Measurements from ENCODE around the gene PIGN.

PIGN gene

GRCh38 chr18:62186774-62187542 is at the start of gene PIGN, which contains the start of gene RELCH:
PIGN (minus strand) TSS chr18:62187056; CDS start chr18:62161353, 25,703 bp downstream.
RELCH (plus strand) TSS chr18:62187255; CDS start chr18:62187506, 251 bp downstream.
- DNase-seq (ENCODE audit: low spot score), result peak; percentile 98

- DNase-seq (ENCODE audit: low spot score), result no peak
Measured at GRCh38 chr18:62236252-62236651, 49.4 kb upstream of the PIGN start.

GRCh38 chr18:62226047-62226446 is 39.2 kb upstream of the PIGN start:
- DNase-seq (ENCODE audit: low spot score), result no peak

- no peak for DNase-seq (ENCODE audit: low spot score)
Measured at GRCh38 chr18:62224229-62224628, 37.4 kb upstream of the PIGN start.

- DNase-seq (ENCODE audit: low spot score), result no peak
Measured at GRCh38 chr18:62214790-62215189, 27.9 kb upstream of the PIGN start.

- no peak for DNase-seq (ENCODE audit: low spot score)
Measured at GRCh38 chr18:62211325-62211828, 24.5 kb upstream of the PIGN start.

- no peak for DNase-seq (ENCODE audit: low spot score)
Measured at GRCh38 chr18:62210138-62210537, 23.3 kb upstream of the PIGN start.

GRCh38 chr18:62209046-62209445 is 22.2 kb upstream of the PIGN start:
- DNase-seq (ENCODE audit: low spot score), result no peak

- no peak for DNase-seq (ENCODE audit: low spot score)
Measured at GRCh38 chr18:62206593-62206992, 19.7 kb upstream of the PIGN start.

GRCh38 chr18:62205824-62206223 is 19.0 kb upstream of the PIGN start:
- DNase-seq (ENCODE audit: low spot score), result no peak

GRCh38 chr18:62201870-62202269 is 15.0 kb upstream of the PIGN start:
- DNase-seq (ENCODE audit: low spot score), result no peak

- DNase-seq (ENCODE audit: low spot score), result no peak
Measured at GRCh38 chr18:62200121-62200914, 13.5 kb upstream of the PIGN start.

GRCh38 chr18:62199629-62200028 is 12.8 kb upstream of the PIGN start:
- no peak for DNase-seq (ENCODE audit: low spot score)

- no peak for DNase-seq (ENCODE audit: low spot score)
Measured at GRCh38 chr18:62198259-62198658, 11.4 kb upstream of the PIGN start.

- no peak for DNase-seq (ENCODE audit: low spot score)
Measured at GRCh38 chr18:62196980-62197379, 10.1 kb upstream of the PIGN start.

- no peak for DNase-seq (ENCODE audit: low spot score)
Measured at GRCh38 chr18:62196079-62196478, 9.2 kb upstream of the PIGN start.

GRCh38 chr18:62189208-62189607 is 2.4 kb upstream of the PIGN start:
- DNase-seq (ENCODE audit: low spot score), result no peak

- peak; percentile 3 for DNase-seq (ENCODE audit: low spot score)
Measured at GRCh38 chr18:62187543-62188510, 971 bp upstream of the PIGN start.

- DNase-seq (ENCODE audit: low spot score), result no peak
Measured at GRCh38 chr18:62186499-62186773, 420 bp downstream of the PIGN start.

- peak; percentile 58 for DNase-seq (ENCODE audit: low spot score)
Measured at GRCh38 chr18:62183578-62184195, 3.2 kb downstream of the PIGN start.

- DNase-seq (ENCODE audit: low spot score), result no peak
Measured at GRCh38 chr18:62182220-62182619, 4.6 kb downstream of the PIGN start.

- no peak for DNase-seq (ENCODE audit: low spot score)
Measured at GRCh38 chr18:62179213-62179612, 7.6 kb downstream of the PIGN start.
